PFSK-1 (cell line): Measurements from ENCODE around the gene PDGFRB.

Experiments used
- POLR2AphosphoS5 ChIP-seq: IDR thresholded peaks from 2 replicates; pipeline ENCODE4 v1.6.1; 2012; ENCODE audit warnings: low read depth, mild to moderate bottlenecking, control low read depth, low read length, moderate library complexity
- TF ChIP-seq, protein P1 (sequence below), 2 experiments: IDR thresholded peaks; 2 replicates each; pipeline versions ENCODE4 v1.6.1 to v1.8.0; 2011 to 2012; ENCODE audit warnings: low read depth in 2 of 2, low read length in 2 of 2, control low read depth in 1 of 2, inconsistent platforms in 1 of 2, mild to moderate bottlenecking in 1 of 2, moderate library complexity in 1 of 2; ENCODE audit not compliant: insufficient read depth in 1 of 2

DNA sequence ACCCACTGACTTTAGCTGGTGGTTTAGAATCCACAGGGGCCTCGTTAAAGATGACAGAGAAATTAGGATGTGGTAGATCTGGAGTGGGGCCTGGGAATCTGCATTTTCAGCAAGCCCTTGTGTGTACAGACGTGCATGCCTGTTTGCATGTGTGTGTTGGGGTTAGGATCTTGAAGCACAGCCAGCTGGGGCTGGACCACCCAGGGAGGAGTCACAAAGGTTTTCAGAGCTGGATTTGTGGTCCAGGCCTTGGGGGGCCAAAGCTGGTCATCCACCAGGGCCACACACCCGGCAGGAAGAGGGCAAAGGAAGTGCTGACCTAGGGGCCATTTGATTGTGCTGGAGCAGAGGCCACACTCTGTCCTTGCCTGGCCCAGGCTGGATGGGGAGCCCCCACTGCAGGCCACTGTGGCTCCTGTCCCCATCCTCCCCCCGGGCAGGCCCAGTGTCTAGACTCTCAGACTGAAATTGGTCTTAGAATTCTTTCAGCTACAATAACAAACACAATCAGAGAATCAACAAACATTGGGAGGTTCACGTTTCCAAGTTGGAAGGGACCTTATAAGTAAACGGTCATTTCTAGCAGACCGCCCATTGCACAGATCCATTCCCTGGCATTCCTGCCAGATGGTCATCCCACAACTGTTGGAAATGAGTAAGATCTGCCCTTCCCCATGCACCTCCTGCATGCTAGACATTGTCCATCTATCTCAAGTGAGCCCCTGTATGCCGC, 21.3 kb upstream of the PDGFRB start:
- no peak for TF ChIP-seq POLR2AphosphoS5
- TF ChIP-seq, protein P1, sequence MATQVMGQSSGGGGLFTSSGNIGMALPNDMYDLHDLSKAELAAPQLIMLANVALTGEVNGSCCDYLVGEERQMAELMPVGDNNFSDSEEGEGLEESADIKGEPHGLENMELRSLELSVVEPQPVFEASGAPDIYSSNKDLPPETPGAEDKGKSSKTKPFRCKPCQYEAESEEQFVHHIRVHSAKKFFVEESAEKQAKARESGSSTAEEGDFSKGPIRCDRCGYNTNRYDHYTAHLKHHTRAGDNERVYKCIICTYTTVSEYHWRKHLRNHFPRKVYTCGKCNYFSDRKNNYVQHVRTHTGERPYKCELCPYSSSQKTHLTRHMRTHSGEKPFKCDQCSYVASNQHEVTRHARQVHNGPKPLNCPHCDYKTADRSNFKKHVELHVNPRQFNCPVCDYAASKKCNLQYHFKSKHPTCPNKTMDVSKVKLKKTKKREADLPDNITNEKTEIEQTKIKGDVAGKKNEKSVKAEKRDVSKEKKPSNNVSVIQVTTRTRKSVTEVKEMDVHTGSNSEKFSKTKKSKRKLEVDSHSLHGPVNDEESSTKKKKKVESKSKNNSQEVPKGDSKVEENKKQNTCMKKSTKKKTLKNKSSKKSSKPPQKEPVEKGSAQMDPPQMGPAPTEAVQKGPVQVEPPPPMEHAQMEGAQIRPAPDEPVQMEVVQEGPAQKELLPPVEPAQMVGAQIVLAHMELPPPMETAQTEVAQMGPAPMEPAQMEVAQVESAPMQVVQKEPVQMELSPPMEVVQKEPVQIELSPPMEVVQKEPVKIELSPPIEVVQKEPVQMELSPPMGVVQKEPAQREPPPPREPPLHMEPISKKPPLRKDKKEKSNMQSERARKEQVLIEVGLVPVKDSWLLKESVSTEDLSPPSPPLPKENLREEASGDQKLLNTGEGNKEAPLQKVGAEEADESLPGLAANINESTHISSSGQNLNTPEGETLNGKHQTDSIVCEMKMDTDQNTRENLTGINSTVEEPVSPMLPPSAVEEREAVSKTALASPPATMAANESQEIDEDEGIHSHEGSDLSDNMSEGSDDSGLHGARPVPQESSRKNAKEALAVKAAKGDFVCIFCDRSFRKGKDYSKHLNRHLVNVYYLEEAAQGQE (IDR thresholded peaks at IDR 0.05; ENCODE audit: insufficient read depth in 1 of 2, low read depth in 2 of 2, low read length in 2 of 2), result no peak
